Right ventricle myocardium superior (tissue), 1 donor: ENCODE measurements around the gene TAS2R31. TPM values are rescaled to one million over a fixed set of nuclear protein-coding genes. Genes with fewer than 3 reads are reported as not detected.

Source experiments
- ATAC-seq: fragments of 200-7000 bp; cut with Tn5 transposase; one replicate; pipeline ENCODE4 v1.9.1; 2020; ENCODE audit warnings: mild to moderate bottlenecking; ENCODE audit not compliant: poor library complexity
- DNase-seq: peaks from one replicate; pipeline ENCODE4 v3.0.0-alpha.2; 2020
- intact Hi-C: fragments of 100-400 bp; cut with DNase I; formaldehyde crosslinking; loops from one replicate; pipeline ENCODE4 v1.11.2; 2022
- total RNA-seq: library from RNA; stranded (reverse); fragmentation: NEBNext Ultra II Directional; extraction: Animal tissue kit (Norgen Biotek cat#: 25700); gene quantifications from one replicate; pipeline ENCODE4 v1.2.1, GENCODE V29; 2021
- donor health status: DM: no; HTN: yes; CAD: no; lungs with severe emphysema.

TAS2R31 gene
- total RNA-seq, 1 donor from 2014 or later, result 0.38 TPM

- no peak for DNase-seq
- intact Hi-C loops, result loop anchor here (5.0 kb wide), 1 partner anchor 55 kb away; no protein-coding TSS in a partner anchor
- no peak for ATAC-seq
Observed at GRCh38 chr12:11016937-11017336, 14.3 kb downstream of the TAS2R31 start.

- intact Hi-C loops, result loop anchor here (5.0 kb wide), 1 partner anchor 56 kb away; no protein-coding TSS in a partner anchor
- ATAC-seq, result peak; percentile 20
- DNase-seq, result no peak
Observed at GRCh38 chr12:11015775-11016430, 15.3 kb downstream of the TAS2R31 start.

GRCh38 chr12:11014234-11014633 is 17.0 kb downstream of the TAS2R31 start:
- DNase-seq (no peak), ATAC-seq (no peak)
- intact Hi-C loops, result no loop called here

GRCh38 chr12:11007608-11008007 is 23.6 kb downstream of the TAS2R31 start:
- DNase-seq (no peak), ATAC-seq (no peak)
- intact Hi-C loops, result no loop called here

GRCh38 chr12:10998204-10998603 is 33.0 kb downstream of the TAS2R31 start, which contains the start of gene TAS2R20:
TSS of gene TAS2R20 (minus strand) at chr12:10998304. CDS start at chr12:10997875, 429 bp downstream.
- intact Hi-C loops, result no loop called here
- DNase-seq (no peak), ATAC-seq (no peak)

- no peak for ATAC-seq
- intact Hi-C loops, result no loop called here
- DNase-seq, result no peak
Observed at GRCh38 chr12:10994307-10994706, 36.9 kb downstream of the TAS2R31 start.

- intact Hi-C loops, result no loop called here
- DNase-seq (no peak), ATAC-seq (no peak)
Observed at GRCh38 chr12:10989107-10989506, 42.1 kb downstream of the TAS2R31 start.

GRCh38 chr12:10986812-10987211 is 44.4 kb downstream of the TAS2R31 start, which contains the start of gene TAS2R50:
TSS of gene TAS2R50 (minus strand) at chr12:10986912. CDS start at chr12:10986860, 52 bp downstream.
- no peak for ATAC-seq
- DNase-seq, result no peak
- intact Hi-C loops, result no loop called here

- DNase-seq (no peak), ATAC-seq (no peak)
- intact Hi-C loops, result no loop called here
Observed at GRCh38 chr12:10982244-10982643, 49.0 kb downstream of the TAS2R31 start.

Other genes with a start within 250 kb of the TAS2R31 start
- not detected for gene TAS2R7, start 228.8 kb downstream of the TAS2R31 start, total RNA-seq
- not detected for gene TAS2R8, start 224.1 kb downstream of the TAS2R31 start, total RNA-seq
- gene TAS2R9, start 221.2 kb downstream of the TAS2R31 start, total RNA-seq, result 0.22 TPM
- not detected for gene TAS2R10, start 205.0 kb downstream of the TAS2R31 start, total RNA-seq
- 1.1 TPM for gene PRR4, start 181.9 kb downstream of the TAS2R31 start, total RNA-seq
- gene PRH1, start 147.2 kb downstream of the TAS2R31 start, total RNA-seq, result 2.5 TPM
- gene TAS2R13, start 121.8 kb downstream of the TAS2R31 start, total RNA-seq, result 0.27 TPM
- gene PRH2, start 102.2 kb downstream of the TAS2R31 start, total RNA-seq, result not detected
- 0.75 TPM for gene TAS2R14, start 92.1 kb downstream of the TAS2R31 start, total RNA-seq
- 0.22 TPM for gene TAS2R50, start 44.5 kb downstream of the TAS2R31 start, total RNA-seq
- gene TAS2R20, start 33.1 kb downstream of the TAS2R31 start, total RNA-seq, result 0.43 TPM
- 0.51 TPM for gene TAS2R19, start 8.8 kb downstream of the TAS2R31 start, total RNA-seq
- not detected for gene TAS2R46, start 30.9 kb upstream of the TAS2R31 start, total RNA-seq
- gene TAS2R43, start 60.9 kb upstream of the TAS2R31 start, total RNA-seq, result not detected
- gene TAS2R30, start 103.2 kb upstream of the TAS2R31 start, total RNA-seq, result 0.67 TPM
- 13.6 TPM for gene SMIM10L1, start 139.8 kb upstream of the TAS2R31 start, total RNA-seq
- gene TAS2R42, start 155.5 kb upstream of the TAS2R31 start, total RNA-seq, result not detected
- gene PRB3, start 238.3 kb upstream of the TAS2R31 start, total RNA-seq, result not detected